ENCODE data around the gene RGS2. TPM values are rescaled to one million over a fixed set of nuclear protein-coding genes. Genes with fewer than 3 reads are reported as not detected.

The RGS2 gene
- polyA plus RNA-seq, 1 of the 3 experiments (the other 2 are of a cell fraction), result 47.1 TPM

DNA sequence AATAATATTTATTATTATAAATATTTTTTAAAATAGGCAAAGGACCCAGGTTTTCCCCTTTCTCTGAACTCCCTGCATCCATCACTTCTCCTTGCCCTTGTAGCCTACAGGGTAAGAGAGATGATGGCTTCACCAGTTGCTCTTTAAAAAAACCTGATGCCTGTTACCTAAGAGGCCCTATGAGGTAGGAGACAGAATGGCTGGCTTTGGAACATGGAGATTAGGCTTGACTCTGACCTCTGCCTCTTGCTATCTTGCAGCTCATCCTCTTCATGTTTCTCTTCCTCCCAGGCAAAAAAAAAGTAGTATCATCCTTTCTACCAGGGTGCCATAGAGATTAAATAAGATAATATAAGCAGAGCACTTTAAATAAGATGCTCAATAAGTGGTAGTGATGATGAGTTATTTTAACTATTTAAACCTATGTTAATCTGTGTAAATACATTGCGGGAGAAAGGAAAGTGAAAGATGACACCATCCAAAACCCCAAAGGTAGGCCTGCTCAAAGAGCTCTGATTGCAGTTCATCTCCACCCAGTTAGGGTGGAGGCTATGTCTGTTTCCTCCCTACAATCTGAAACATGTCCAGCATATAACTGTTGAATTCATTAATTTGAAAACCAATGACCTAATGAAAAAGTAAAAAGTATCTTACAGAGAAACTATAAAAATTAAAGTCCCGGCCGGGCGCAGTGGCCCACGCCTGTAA is 51.8 kb downstream of the RGS2 start:
- CTCF ChIA-PET, result interaction anchor here (0.6 to 1.5 kb wide), 3 partner anchors 10 to 55 kb away, joined by 3 to 4 read pairs (median 3); no protein-coding TSS in a partner anchor

DNA sequence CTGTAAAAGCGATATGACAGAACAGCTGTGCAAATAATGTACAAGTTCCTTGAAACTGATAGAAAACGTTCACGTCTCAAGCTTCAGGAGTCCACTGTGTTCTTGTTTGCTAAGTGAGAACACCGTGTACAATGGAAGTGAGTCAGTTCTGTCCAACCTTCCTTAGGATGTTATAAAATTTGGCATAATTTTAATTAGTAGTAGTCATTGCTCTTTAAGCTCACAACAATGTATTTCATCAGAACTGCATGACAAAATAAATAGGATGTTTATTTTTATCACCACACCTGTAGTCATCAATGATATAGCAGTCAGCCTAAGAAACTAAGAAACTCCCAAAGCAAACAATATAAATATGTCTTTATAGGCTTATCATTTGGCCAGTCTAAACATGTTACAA is 53.0 kb downstream of the RGS2 start:
- Histone ChIP-seq H3K27ac (ENCODE audit: low read depth in 2 of 2, low read length in 1 of 2) (no peak overlapping the region), H3K36me3 (replicated peaks in 1 of 2; ENCODE audit: control insufficient read depth in 1 of 2, insufficient read depth in 2 of 2, low read length in 1 of 2) (no peaks in the 10 kb centered on the region), H3K4me1 (ENCODE audit: control insufficient read depth in 1 of 2, insufficient read depth in 2 of 2, low read depth in 1 of 2, low read length in 1 of 2) (no peaks in the 10 kb centered on the region), H3K27me3 (ENCODE audit: insufficient read depth) (no peaks in the 10 kb centered on the region), H4K20me1 (ENCODE audit: insufficient read depth) (no peaks in the 10 kb centered on the region), H2AFZ (ENCODE audit: low read depth) (no peak overlapping the region), H3F3A (replicated peaks; ENCODE audit: insufficient read depth) (no peaks in the 10 kb centered on the region), H3K9me2 (no peaks in the 10 kb centered on the region), H3K79me2 (ENCODE audit: insufficient read depth) (no peaks in the 10 kb centered on the region), H3K4me3 (ENCODE audit: low read depth in 2 of 2, low read length in 1 of 2) (no peak overlapping the region), H3K4me2 (no peak overlapping the region), H3K9ac (no peak overlapping the region), H3K9me3 (no peaks in the 10 kb centered on the region)
- no peak for DNase-seq
- WGBS (ENCODE audit: low lambda C conversion rate), result 73% methylated on average over 4 of the region's 4 CpGs
- TF ChIP-seq, protein P1, sequence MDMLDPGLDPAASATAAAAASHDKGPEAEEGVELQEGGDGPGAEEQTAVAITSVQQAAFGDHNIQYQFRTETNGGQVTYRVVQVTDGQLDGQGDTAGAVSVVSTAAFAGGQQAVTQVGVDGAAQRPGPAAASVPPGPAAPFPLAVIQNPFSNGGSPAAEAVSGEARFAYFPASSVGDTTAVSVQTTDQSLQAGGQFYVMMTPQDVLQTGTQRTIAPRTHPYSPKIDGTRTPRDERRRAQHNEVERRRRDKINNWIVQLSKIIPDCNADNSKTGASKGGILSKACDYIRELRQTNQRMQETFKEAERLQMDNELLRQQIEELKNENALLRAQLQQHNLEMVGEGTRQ (IDR thresholded peaks at IDR 0.05; ENCODE audit: borderline replicate concordance, low read depth, low read length), result no peak
- TF ChIP-seq TCF12 (IDR thresholded peaks at IDR 0.05) (no peak), RCOR1 (IDR thresholded peaks at IDR 0.05; ENCODE audit: low read length) (no peak), SIN3A (IDR thresholded peaks at IDR 0.05; ENCODE audit: borderline replicate concordance, low read depth, low read length) (no peak), NFIC (IDR thresholded peaks at IDR 0.05; ENCODE audit: borderline replicate concordance) (no peak), ELF1 (IDR thresholded peaks at IDR 0.05) (no peak), FOXM1 (IDR thresholded peaks at IDR 0.05; ENCODE audit: low read depth) (no peak)
- TF ChIP-seq, protein P2, sequence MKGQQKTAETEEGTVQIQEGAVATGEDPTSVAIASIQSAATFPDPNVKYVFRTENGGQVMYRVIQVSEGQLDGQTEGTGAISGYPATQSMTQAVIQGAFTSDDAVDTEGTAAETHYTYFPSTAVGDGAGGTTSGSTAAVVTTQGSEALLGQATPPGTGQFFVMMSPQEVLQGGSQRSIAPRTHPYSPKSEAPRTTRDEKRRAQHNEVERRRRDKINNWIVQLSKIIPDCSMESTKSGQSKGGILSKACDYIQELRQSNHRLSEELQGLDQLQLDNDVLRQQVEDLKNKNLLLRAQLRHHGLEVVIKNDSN (IDR thresholded peaks at IDR 0.05; ENCODE audit: borderline replicate concordance, low read depth), result no peak
- ChIA-PET CTCF (interaction anchor here (0.7 to 1.5 kb wide), 3 partner anchors 28 to 57 kb away, joined by 3 to 4 read pairs (median 3); no protein-coding TSS in a partner anchor), POLR2A (no interaction called here)

More for the DNA sequence above, 51.8 kb downstream of the RGS2 start:
- POLR2A ChIA-PET, result no interaction called here
- H3K4me3 ChIP-seq (ENCODE audit: low read depth in 2 of 2, low read length in 1 of 2), result no peak overlapping the region
- TF ChIP-seq YY1 (IDR thresholded peaks at IDR 0.05; ENCODE audit: low read depth), result no peak
- TF ChIP-seq, protein P3, sequence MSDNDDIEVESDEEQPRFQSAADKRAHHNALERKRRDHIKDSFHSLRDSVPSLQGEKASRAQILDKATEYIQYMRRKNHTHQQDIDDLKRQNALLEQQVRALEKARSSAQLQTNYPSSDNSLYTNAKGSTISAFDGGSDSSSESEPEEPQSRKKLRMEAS (IDR thresholded peaks at IDR 0.05; ENCODE audit: low read depth), result no peak
- no peak for TF ChIP-seq RAD21 (IDR thresholded peaks at IDR 0.05; ENCODE audit: low read length)
- TF ChIP-seq GATA2 (CRISPR knock-in tag; IDR thresholded peaks at IDR 0.05), result no peak
- TF ChIP-seq GABPA (IDR thresholded peaks at IDR 0.05; ENCODE audit: low read depth), result no peak
- no peak for TF ChIP-seq JUND (IDR thresholded peaks at IDR 0.05)
- TF ChIP-seq FOXM1 (IDR thresholded peaks at IDR 0.05; ENCODE audit: low read depth), result no peak
- no peak for TF ChIP-seq RCOR1 (IDR thresholded peaks at IDR 0.05; ENCODE audit: low read length)
- no peak for TF ChIP-seq NRF1 (IDR thresholded peaks at IDR 0.05; ENCODE audit: low read depth, low read length)
- no peak for TF ChIP-seq TCF12 (IDR thresholded peaks at IDR 0.05)
- no peak for TF ChIP-seq EP300 (IDR thresholded peaks at IDR 0.05; ENCODE audit: borderline replicate concordance in 1 of 2, low read depth in 1 of 2, low read length in 1 of 2)
- TF ChIP-seq SIN3A (IDR thresholded peaks at IDR 0.05; ENCODE audit: borderline replicate concordance, low read depth, low read length), result no peak
- TF ChIP-seq, protein P4, sequence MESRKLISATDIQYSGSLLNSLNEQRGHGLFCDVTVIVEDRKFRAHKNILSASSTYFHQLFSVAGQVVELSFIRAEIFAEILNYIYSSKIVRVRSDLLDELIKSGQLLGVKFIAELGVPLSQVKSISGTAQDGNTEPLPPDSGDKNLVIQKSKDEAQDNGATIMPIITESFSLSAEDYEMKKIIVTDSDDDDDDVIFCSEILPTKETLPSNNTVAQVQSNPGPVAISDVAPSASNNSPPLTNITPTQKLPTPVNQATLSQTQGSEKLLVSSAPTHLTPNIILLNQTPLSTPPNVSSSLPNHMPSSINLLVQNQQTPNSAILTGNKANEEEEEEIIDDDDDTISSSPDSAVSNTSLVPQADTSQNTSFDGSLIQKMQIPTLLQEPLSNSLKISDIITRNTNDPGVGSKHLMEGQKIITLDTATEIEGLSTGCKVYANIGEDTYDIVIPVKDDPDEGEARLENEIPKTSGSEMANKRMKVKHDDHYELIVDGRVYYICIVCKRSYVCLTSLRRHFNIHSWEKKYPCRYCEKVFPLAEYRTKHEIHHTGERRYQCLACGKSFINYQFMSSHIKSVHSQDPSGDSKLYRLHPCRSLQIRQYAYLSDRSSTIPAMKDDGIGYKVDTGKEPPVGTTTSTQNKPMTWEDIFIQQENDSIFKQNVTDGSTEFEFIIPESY (IDR thresholded peaks at IDR 0.05; ENCODE audit: borderline replicate concordance, low read depth), result no peak
- TF ChIP-seq SMC3 (IDR thresholded peaks at IDR 0.05; ENCODE audit: low read depth, low read length), result no peak
- no peak for TF ChIP-seq EZH2phosphoT487 (IDR thresholded peaks at IDR 0.05; ENCODE audit: borderline replicate concordance, low read depth)
- TF ChIP-seq RFX5 (IDR thresholded peaks at IDR 0.05; ENCODE audit: low read length), result no peak
- H4K20me1 ChIP-seq (ENCODE audit: insufficient read depth), result no peaks in the 10 kb centered on the region
- H3K36me3 ChIP-seq (replicated peaks in 1 of 2; ENCODE audit: control insufficient read depth in 1 of 2, insufficient read depth in 2 of 2, low read length in 1 of 2), result no peaks in the 10 kb centered on the region
- no peaks in the 10 kb centered on the region for H3K79me2 ChIP-seq (ENCODE audit: insufficient read depth)
- no peak overlapping the region for H3K27ac ChIP-seq (ENCODE audit: low read depth in 2 of 2, low read length in 1 of 2)
- no peaks in the 10 kb centered on the region for H3F3A ChIP-seq (replicated peaks; ENCODE audit: insufficient read depth)
- H2AFZ ChIP-seq (ENCODE audit: low read depth), result no peak overlapping the region
- H3K4me2 ChIP-seq, result no peak overlapping the region
- no peaks in the 10 kb centered on the region for H3K9me3 ChIP-seq
- no peaks in the 10 kb centered on the region for H3K9me2 ChIP-seq
- no peaks in the 10 kb centered on the region for H3K4me1 ChIP-seq (ENCODE audit: control insufficient read depth in 1 of 2, insufficient read depth in 2 of 2, low read depth in 1 of 2, low read length in 1 of 2)
- H3K9ac ChIP-seq, result no peak overlapping the region
- WGBS (ENCODE audit: low lambda C conversion rate), result 83% methylated on average over 5 of the region's 5 CpGs
- no peaks in the 10 kb centered on the region for H3K27me3 ChIP-seq (ENCODE audit: insufficient read depth)
- DNase-seq, result no peak
